ENCODE results near the gene RNF208.

DNA sequence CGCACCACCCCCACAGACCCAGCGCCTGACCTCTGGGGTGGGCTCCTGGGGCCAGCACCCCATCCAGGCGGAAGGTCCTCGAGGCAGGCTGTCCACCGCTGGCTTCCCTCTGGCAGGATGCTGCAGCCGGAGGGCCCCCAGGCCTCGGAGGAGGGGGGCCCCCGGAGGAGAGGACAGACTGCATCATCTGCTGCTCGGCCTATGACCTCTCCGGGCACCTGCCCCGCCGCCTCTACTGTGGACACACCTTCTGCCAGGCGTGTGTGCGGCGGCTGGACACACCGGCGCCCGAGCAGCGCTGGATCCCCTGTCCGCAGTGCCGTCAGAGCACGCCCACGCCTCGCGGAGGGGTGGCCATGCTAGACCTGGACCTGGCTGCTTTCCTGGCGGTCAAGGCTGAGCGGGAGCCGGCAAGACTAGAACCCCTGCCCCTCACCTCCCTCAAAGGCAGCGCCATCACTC, 6.5 kb upstream of the RNF208 start:
- TF ChIP-seq, protein P1, sequence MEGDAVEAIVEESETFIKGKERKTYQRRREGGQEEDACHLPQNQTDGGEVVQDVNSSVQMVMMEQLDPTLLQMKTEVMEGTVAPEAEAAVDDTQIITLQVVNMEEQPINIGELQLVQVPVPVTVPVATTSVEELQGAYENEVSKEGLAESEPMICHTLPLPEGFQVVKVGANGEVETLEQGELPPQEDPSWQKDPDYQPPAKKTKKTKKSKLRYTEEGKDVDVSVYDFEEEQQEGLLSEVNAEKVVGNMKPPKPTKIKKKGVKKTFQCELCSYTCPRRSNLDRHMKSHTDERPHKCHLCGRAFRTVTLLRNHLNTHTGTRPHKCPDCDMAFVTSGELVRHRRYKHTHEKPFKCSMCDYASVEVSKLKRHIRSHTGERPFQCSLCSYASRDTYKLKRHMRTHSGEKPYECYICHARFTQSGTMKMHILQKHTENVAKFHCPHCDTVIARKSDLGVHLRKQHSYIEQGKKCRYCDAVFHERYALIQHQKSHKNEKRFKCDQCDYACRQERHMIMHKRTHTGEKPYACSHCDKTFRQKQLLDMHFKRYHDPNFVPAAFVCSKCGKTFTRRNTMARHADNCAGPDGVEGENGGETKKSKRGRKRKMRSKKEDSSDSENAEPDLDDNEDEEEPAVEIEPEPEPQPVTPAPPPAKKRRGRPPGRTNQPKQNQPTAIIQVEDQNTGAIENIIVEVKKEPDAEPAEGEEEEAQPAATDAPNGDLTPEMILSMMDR (IDR thresholded peaks at IDR 0.05) = no peak
- no peak for TF ChIP-seq EZH2 (IDR thresholded peaks at IDR 0.05; ENCODE audit: borderline replicate concordance, insufficient read depth, low read depth, low read length, poor library complexity, severe bottlenecking)

All from B cell (primary cell).